ENCODE measurements around the gene FOSB.

Gene FOSB

DNA sequence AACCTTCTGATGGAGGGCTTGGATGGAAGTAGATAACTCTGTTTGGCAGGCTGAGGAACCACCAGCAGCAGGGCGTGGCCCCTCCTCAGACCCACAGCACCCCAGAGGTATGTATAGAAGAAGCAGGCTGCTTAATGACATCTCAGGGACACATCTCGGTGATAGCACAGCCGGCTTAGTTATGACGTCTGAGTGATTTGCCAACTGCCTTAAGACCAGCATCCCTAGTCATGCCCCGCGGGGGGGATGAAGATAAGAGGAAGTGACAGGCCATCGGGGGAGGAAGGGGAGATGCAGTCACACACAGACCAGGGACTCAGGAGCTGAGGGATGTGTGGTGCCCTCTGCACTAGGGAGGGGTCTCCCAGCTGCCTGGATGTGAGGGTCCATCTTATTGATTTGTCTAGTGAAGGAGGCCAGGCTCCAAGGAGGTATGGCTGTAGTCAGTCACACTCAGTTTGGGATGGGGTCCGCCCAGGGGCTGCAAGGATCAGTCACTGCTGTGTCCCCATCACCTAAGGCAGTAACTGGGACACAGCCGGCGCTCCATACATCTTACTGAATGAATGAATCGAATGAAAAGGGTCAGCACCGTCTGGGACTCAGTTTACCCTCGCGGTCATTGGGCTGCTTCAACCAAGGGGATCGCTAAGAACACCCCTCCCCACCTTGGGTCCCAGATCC is 24.9 kb upstream of the FOSB start:
- in situ Hi-C loops (cut with MboI; ENCODE audit: low pct_unique_long_range_greater_than_20kb, low sequenced_read_pairs, unreplicated experiment), result loop anchor here (5.0 kb wide), 1 partner anchor 34 kb away; no protein-coding TSS in a partner anchor
- peak; percentile 55 for DNase-seq (ENCODE audit: low spot score)

DNA sequence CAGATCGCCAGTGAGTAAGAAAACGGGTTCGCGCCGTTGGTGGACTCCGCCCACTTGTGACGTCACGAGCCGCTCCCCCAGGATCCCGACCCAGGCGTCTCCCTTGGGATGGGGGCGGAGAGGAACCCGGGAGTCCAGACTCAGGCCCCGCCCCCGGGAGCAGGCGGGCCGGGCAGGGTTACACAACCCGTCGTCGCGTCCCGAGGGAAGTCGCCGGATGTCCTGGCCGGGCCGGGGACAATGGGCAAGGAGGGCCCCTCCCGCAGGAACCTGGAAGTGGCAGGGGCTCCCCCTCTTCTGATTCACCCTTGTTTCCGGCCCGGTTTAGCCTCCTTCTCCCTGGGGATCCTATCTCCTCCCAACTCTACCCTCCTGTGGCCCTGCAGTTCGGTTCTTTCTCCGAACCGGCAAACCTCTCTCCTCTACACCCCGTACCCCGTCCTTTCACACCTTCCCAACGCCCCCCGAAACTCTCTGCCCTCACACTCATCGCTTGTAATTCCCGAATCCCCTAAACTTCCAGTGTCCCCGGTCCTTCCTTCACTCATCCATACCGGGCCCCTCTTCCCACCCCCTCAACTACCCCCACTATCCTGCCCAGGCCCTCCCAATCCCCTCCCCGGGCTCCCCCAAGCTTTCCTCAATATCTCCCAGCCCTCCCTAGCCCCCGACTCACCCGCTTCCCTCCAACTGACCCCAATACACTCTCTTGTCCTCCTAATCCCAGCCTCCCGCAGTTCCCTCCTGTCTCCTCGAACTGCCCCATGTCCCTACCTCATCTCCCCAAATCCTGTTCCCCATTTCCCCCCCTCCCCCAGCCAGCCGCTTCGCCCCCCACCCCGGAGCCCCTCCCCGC is 24.1 kb upstream of the FOSB start:
- peak; percentile 71 for DNase-seq (ENCODE audit: low spot score)
- in situ Hi-C loops (cut with MboI; ENCODE audit: low pct_unique_long_range_greater_than_20kb, low sequenced_read_pairs, unreplicated experiment), result loop anchor here (5.0 kb wide), 1 partner anchor 34 kb away; no protein-coding TSS in a partner anchor
- TF ChIP-seq, protein P1, sequence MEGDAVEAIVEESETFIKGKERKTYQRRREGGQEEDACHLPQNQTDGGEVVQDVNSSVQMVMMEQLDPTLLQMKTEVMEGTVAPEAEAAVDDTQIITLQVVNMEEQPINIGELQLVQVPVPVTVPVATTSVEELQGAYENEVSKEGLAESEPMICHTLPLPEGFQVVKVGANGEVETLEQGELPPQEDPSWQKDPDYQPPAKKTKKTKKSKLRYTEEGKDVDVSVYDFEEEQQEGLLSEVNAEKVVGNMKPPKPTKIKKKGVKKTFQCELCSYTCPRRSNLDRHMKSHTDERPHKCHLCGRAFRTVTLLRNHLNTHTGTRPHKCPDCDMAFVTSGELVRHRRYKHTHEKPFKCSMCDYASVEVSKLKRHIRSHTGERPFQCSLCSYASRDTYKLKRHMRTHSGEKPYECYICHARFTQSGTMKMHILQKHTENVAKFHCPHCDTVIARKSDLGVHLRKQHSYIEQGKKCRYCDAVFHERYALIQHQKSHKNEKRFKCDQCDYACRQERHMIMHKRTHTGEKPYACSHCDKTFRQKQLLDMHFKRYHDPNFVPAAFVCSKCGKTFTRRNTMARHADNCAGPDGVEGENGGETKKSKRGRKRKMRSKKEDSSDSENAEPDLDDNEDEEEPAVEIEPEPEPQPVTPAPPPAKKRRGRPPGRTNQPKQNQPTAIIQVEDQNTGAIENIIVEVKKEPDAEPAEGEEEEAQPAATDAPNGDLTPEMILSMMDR (IDR thresholded peaks at IDR 0.05; ENCODE audit: extremely low read depth, insufficient read depth, missing control alignments), result no peak

More for the DNA sequence above, 24.9 kb upstream of the FOSB start:
- TF ChIP-seq, protein P1 (IDR thresholded peaks at IDR 0.05; ENCODE audit: extremely low read depth, insufficient read depth, missing control alignments), result no peak

DNA sequence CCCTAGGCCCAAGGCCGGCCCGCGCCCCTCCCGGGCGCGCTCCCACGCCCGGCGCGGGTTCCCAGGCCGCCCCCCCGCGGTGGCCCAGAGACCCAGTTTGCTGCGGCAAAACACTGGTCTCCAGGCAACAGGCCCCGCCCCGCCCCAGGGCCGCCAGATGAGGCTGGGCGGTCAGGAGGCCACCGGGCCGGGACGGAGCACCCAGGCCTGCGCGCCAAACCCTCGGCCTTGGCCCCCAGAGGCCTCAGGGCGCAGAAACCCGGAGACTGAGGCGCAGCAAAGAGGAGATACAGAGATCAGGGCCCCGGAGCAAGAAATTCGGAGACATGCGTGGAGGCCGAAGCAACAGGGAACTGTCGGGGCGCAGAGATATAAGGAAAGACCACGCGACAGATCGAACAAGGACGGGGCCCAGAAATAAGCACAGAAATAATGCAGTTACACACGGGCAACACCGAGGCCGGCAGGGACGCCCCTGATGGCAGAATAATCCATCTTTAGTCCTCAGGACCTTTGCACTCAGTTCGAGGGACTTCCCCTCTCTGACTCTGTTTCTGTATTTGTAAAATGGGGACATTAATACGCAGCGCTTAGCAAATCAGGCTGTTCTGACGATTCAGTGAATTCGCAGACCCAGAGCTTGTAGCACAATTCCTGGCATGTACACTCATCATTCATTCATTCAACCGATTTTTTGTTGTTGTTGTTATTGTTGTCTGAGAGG is 23.3 kb upstream of the FOSB start:
- peak; percentile 94 for DNase-seq (ENCODE audit: low spot score)
- in situ Hi-C loops (cut with MboI; ENCODE audit: low pct_unique_long_range_greater_than_20kb, low sequenced_read_pairs, unreplicated experiment), result loop anchor here (5.0 kb wide), 1 partner anchor 33 kb away; no protein-coding TSS in a partner anchor
- TF ChIP-seq, protein P1 (IDR thresholded peaks at IDR 0.05; ENCODE audit: extremely low read depth, insufficient read depth, missing control alignments), result peak; percentile 30

DNA sequence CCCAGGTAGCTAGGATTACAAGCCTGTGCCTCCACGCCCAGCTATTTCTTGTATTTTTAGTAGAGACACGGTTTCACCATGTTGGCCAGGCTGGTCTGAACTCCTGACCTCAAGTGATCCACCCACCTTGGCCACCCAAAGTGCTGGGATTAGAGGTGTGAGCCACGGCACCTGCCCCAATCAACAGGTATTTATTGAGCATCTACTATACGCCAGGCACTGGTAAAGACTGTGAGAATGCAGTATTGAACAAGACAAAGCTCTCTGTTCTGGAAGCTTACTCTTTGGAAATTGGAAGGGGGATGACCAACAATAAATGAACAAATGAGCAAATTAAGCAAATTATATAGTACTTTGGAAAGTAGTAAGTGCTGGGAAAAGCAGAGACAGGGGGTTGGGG is 22.7 kb upstream of the FOSB start:
- DNase-seq (ENCODE audit: low spot score), result no peak
- TF ChIP-seq, protein P1 (IDR thresholded peaks at IDR 0.05; ENCODE audit: extremely low read depth, insufficient read depth, missing control alignments), result no peak
- in situ Hi-C loops (cut with MboI; ENCODE audit: low pct_unique_long_range_greater_than_20kb, low sequenced_read_pairs, unreplicated experiment), result no loop called here

DNA sequence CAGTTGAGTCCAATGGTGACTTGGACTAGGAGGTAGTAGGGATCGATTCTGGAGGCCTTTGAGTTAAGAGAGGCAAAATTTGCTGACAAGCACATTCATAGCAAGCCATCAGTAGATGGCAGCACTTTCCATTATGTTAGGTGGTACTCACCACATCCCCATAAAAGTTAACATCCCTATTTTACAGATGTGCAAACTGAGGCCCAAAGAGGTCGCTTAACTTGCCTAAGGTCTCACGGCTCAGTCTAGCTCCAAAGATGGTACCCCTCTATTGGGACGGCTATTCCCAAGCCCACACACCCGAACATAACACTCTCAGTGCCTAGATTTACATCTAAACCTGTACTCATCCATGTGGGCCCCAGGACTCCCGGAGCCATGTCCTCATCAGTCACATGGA is 21.5 kb upstream of the FOSB start:
- TF ChIP-seq, protein P1 (IDR thresholded peaks at IDR 0.05; ENCODE audit: extremely low read depth, insufficient read depth, missing control alignments), result peak; percentile 66
- in situ Hi-C loops (cut with MboI; ENCODE audit: low pct_unique_long_range_greater_than_20kb, low sequenced_read_pairs, unreplicated experiment), result no loop called here
- DNase-seq (ENCODE audit: low spot score), result peak; percentile 58

DNA sequence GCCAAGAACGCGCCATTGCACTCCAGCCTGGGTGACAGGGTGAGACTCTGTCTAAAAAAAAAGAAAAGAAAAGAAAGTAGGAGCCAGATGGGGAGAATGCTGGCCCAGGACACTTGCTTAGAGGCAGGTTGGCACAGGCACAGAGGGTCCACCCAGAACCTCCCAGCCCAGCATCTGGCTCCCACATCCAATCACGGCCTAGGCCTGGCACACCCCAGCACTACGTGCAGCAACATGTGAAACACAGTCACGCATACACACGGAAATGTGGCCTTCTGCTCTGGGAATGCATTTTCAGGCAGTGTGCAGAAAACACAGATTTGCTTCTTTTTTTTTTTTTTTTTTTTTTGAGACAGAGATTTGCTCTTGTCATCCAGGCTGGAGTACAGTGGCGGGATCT is 20.9 kb upstream of the FOSB start:
- no peak for DNase-seq (ENCODE audit: low spot score)
- TF ChIP-seq, protein P1 (IDR thresholded peaks at IDR 0.05; ENCODE audit: extremely low read depth, insufficient read depth, missing control alignments), result no peak

More for the DNA sequence above, 20.9 kb upstream of the FOSB start:
- in situ Hi-C loops (cut with MboI; ENCODE audit: low pct_unique_long_range_greater_than_20kb, low sequenced_read_pairs, unreplicated experiment), result no loop called here
